B cell (primary cell): ENCODE measurements around the gene HHAT. TPM values are rescaled to one million over a fixed set of nuclear protein-coding genes. Genes with fewer than 3 reads are reported as not detected.

Experiments
- ATAC-seq: fragments of 200-7000 bp; cut with Tn5 transposase; one replicate; pipeline ENCODE4 v1.10.0; 2021; ENCODE audit warnings: low read depth, mild to moderate bottlenecking, moderate number of reproducible peaks, moderate library complexity
- CTCF ChIA-PET: fragments of 350-600 bp; sonication (Branson Sonifier 250); formaldehyde crosslinking; loops from one replicate; lab custom pipeline; 2021; ENCODE audit warnings: antibody characterized with exemption, inconsistent platforms; lab: Charles Lee
- POLR2A ChIA-PET: fragments of 350-600 bp; sonication (Branson Sonifier 250); formaldehyde crosslinking; loops from one replicate; lab custom pipeline; 2021; ENCODE audit warnings: antibody characterized with exemption; lab: Charles Lee
- DNase-seq: peaks from one replicate; pipeline ENCODE4 v3.0.0; 2013
- H2AFZ ChIP-seq: 2 replicates; pipeline ENCODE4 v1.6.1; 2012; ENCODE audit warnings: mild to moderate bottlenecking, low read depth, low read length; ENCODE audit not compliant: insufficient read depth, poor library complexity, severe bottlenecking
- H3K27ac ChIP-seq, 2 donors: 1 replicate in 1 of 2; 2 replicates in 1 of 2; pipeline ENCODE4 v1.5.1; 2012 to 2013; ENCODE audit warnings: low read length in 2 of 2, mild to moderate bottlenecking in 2 of 2, moderate library complexity in 1 of 2
- H3K27me3 ChIP-seq, 4 experiments: fragments of 200-600 bp in 1 of 4; sonication (generic) in 1 of 4; replicated peaks in 1 of 4; 1 replicate in 2 of 4; 2 replicates in 2 of 4; pipeline versions ENCODE4 v1.6.1 to v1.7.0; 2013 to 2016; ENCODE audit warnings: low read length in 3 of 4, mild to moderate bottlenecking in 2 of 4, mixed read lengths in 1 of 4, moderate library complexity in 1 of 4; ENCODE audit not compliant: insufficient read depth in 4 of 4, control insufficient read depth in 3 of 4; ENCODE audit errors: control extremely low read depth in 1 of 4
- H3K36me3 ChIP-seq, 2 experiments: replicated peaks in 1 of 2; 1 replicate in 1 of 2; 2 replicates in 1 of 2; pipeline versions ENCODE4 v1.6.1 to v1.7.1; 2013; ENCODE audit warnings: low read length in 1 of 2; ENCODE audit not compliant: insufficient read depth in 2 of 2, control insufficient read depth in 1 of 2; ENCODE audit errors: control extremely low read depth in 1 of 2, extremely low read depth in 1 of 2
- H3K4me1 ChIP-seq, 2 donors: fragments of 200-600 bp in 1 of 2; sonication (generic) in 1 of 2; 1 replicate in 1 of 2; 2 replicates in 1 of 2; pipeline versions ENCODE4 v1.5.1 to v1.6.1; 2013 to 2017; ENCODE audit warnings: low read length in 2 of 2; ENCODE audit not compliant: control insufficient read depth in 2 of 2, insufficient read depth in 2 of 2
- H3K4me2 ChIP-seq: replicated peaks from 2 replicates; pipeline ENCODE3; 2012; ENCODE audit warnings: mild to moderate bottlenecking, low read depth, low read length; ENCODE audit not compliant: poor library complexity, severe bottlenecking
- H3K4me3 ChIP-seq, 5 experiments: fragments of 200-600 bp in 1 of 5; sonication (generic) in 1 of 5; 1 replicate in 3 of 5; 2 replicates in 2 of 5; pipeline versions ENCODE4 v1.5.1 to v1.7.0; 2011 to 2016; ENCODE audit warnings: low read length in 4 of 5, mild to moderate bottlenecking in 4 of 5, low read depth in 2 of 5, control low read depth in 1 of 5, moderate library complexity in 1 of 5; ENCODE audit not compliant: insufficient read depth in 1 of 5; ENCODE audit errors: control extremely low read depth in 1 of 5, extremely low read depth in 1 of 5
- H3K79me2 ChIP-seq: fragments of 200-600 bp; sonication (generic); one replicate; pipeline ENCODE4 v1.6.0; 2016; ENCODE audit warnings: low read length; ENCODE audit not compliant: control insufficient read depth, insufficient read depth
- H3K9ac ChIP-seq: fragments of 200-600 bp; sonication (generic); 2 replicates; pipeline ENCODE4 v1.6.1; 2017; ENCODE audit warnings: mild to moderate bottlenecking, low read length, moderate library complexity
- H3K9me3 ChIP-seq, 3 donors: one replicate each; pipeline versions ENCODE4 v1.6.1 to v1.7.1; 2013; ENCODE audit warnings: low read length in 2 of 3; ENCODE audit not compliant: control insufficient read depth in 2 of 3, insufficient read depth in 1 of 3; ENCODE audit errors: control extremely low read depth in 1 of 3
- H4K20me1 ChIP-seq: 2 replicates; pipeline ENCODE4 v1.6.0; 2012; ENCODE audit warnings: mild to moderate bottlenecking, low read length; ENCODE audit not compliant: insufficient read depth, control insufficient read depth, poor library complexity, severe bottlenecking
- H3K27ac Mint-ChIP-seq: one replicate; pipeline ENCODE4 v1.8.0; 2021; ENCODE audit warnings: mixed read lengths
- H3K27me3 Mint-ChIP-seq: one replicate; pipeline ENCODE4 v1.8.0; 2021; ENCODE audit warnings: mixed read lengths
- H3K4me1 Mint-ChIP-seq: one replicate; pipeline ENCODE4 v1.8.0; 2021; ENCODE audit warnings: mixed read lengths
- H3K4me3 Mint-ChIP-seq: one replicate; pipeline ENCODE4 v1.8.0; 2021; ENCODE audit warnings: mixed read lengths
- H3K9me3 Mint-ChIP-seq: one replicate; pipeline ENCODE4 v1.8.0; 2022; ENCODE audit warnings: mixed read lengths; ENCODE audit not compliant: insufficient read depth
- EZH2 ChIP-seq: IDR thresholded peaks from 2 replicates; pipeline ENCODE4 v1.6.1; 2012; ENCODE audit warnings: borderline replicate concordance, low read depth, mild to moderate bottlenecking, moderate library complexity, low read length; ENCODE audit not compliant: insufficient read depth, poor library complexity, severe bottlenecking
- WGBS: methylation state at CpG from one replicate; pipeline ENCODE4 v1.1.5; 2013; ENCODE audit warnings: missing lambda C conversion rate; ENCODE audit not compliant: insufficient coverage; 5-methylcytosine and 5-hydroxymethylcytosine counted together
- intact Hi-C: fragments of 100-400 bp; cut with micrococcal nuclease; formaldehyde crosslinking; loops from one replicate; pipeline ENCODE4 v1.10.0; 2022
- polyA plus RNA-seq: library from polyadenylated mRNA; depleted of rRNA; stranded (reverse); fragments of >200 nt; gene quantifications from 2 replicates; pipeline ENCODE4 v1.2.3, GENCODE V29; 2012
- total RNA-seq, 2 donors: library from RNA; stranded (reverse); fragments of 120-200 nt in 1 of 2; gene quantifications; 1 replicate in 1 of 2; 2 replicates in 1 of 2; pipeline versions ENCODE4 v1.2.3 to v1.2.4, GENCODE V29; 2013 to 2022
- TF ChIP-seq, protein P1 (sequence below): fragments of 200-600 bp; IDR thresholded peaks from one replicate; pipeline ENCODE4 v1.8.0; 2022; ENCODE audit warnings: antibody characterized with exemption, mild to moderate bottlenecking

The HHAT gene
- total and polyA plus RNA-seq, 2 donors (not counting 1 experiment from before 2014, with no cell fraction given), result 4.0 to 28.2 TPM

DNA sequence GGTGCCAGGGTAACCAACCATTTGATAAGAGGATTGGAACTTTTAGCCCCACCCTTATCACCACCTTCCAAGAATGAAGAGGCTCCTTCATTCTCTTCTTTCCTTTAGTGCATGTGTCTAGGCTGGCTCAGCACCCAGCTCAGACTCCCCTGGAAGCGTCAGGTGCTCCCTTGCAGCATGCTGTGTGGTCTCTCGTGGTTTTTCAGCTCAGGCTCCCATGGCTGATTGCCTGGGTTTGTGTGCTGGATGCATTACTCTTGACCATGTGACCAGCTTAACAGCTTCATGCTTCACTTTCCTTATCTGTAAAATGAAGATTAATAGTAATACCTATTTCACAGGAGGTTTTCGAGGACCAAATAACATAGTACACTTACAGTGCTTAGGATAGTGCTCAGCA lies 198.4 kb downstream of the HHAT start:
- Mint-ChIP-seq H3K9me3 (no peaks in the 10 kb centered on the region), H3K27ac (no peak overlapping the region), H3K27me3 (no peaks in the 10 kb centered on the region), H3K4me1 (no peaks in the 10 kb centered on the region), H3K4me3 (no peak overlapping the region)
- intact Hi-C loops, result no loop called here
- Histone ChIP-seq H3K4me1 (no peaks in the 10 kb centered on the region), H4K20me1 (no peaks in the 10 kb centered on the region), H3K4me3 (no peak overlapping the region), H3K9ac (no peak overlapping the region), H3K36me3 (no peaks in the 10 kb centered on the region), H3K79me2 (no peaks in the 10 kb centered on the region), H3K27me3 (no peaks in the 10 kb centered on the region), H3K9me3 (no peaks in the 10 kb centered on the region), H2AFZ (no peak overlapping the region), H3K27ac (no peak overlapping the region), H3K4me2 (no peak overlapping the region)
- TF ChIP-seq EZH2, result no peak
- TF ChIP-seq, protein P1, sequence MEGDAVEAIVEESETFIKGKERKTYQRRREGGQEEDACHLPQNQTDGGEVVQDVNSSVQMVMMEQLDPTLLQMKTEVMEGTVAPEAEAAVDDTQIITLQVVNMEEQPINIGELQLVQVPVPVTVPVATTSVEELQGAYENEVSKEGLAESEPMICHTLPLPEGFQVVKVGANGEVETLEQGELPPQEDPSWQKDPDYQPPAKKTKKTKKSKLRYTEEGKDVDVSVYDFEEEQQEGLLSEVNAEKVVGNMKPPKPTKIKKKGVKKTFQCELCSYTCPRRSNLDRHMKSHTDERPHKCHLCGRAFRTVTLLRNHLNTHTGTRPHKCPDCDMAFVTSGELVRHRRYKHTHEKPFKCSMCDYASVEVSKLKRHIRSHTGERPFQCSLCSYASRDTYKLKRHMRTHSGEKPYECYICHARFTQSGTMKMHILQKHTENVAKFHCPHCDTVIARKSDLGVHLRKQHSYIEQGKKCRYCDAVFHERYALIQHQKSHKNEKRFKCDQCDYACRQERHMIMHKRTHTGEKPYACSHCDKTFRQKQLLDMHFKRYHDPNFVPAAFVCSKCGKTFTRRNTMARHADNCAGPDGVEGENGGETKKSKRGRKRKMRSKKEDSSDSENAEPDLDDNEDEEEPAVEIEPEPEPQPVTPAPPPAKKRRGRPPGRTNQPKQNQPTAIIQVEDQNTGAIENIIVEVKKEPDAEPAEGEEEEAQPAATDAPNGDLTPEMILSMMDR, result no peak
- ATAC-seq, result no peak
- POLR2A ChIA-PET, result no interaction called here
- no peak for DNase-seq
- CTCF ChIA-PET, result no interaction called here
- WGBS, result 85% methylated on average over 2 of the region's 3 CpGs

DNA sequence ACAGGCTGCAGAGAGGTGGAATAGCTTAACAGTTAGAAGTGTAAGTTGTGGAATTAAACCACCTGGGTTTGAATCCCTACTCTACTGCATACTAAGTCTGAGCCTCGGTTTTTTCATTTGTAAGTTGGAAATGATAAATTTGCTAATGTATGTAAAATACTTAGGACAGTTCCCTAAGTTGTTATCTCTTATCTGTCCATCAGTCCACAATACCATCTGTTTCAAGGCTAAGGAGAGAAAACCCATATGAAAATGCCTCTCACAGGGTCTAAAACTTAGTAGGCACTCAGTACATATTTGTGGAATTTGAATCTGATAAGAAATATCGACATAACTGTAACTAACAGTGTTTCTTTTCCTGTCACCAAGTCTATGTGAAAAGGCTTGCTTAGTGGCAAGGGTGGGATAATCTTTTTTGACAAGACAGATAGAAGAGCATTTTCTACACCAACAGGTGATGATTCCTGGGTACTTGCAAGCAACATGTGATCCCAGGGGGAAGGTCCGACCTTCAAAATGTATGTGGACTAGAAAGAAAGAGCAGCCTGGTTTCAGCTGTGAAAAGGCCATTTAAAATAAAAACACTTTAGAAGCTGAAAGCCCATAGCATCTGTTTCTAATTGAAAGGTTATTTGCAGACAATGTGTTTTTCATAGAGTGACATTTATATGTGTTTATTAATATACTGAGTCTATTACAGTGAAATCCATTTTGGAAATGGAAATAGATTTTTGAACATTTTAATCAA lies 202.9 kb downstream of the HHAT start:
- ATAC-seq (no peak), DNase-seq (no peak)
- Mint-ChIP-seq H3K27me3 (no peaks in the 10 kb centered on the region), H3K4me1 (no peaks in the 10 kb centered on the region), H3K27ac (no peak overlapping the region), H3K4me3 (no peak overlapping the region), H3K9me3 (no peaks in the 10 kb centered on the region)
- TF ChIP-seq, protein P1, result no peak
- TF ChIP-seq EZH2, result no peak
- H2AFZ ChIP-seq, result no peak overlapping the region
- no peaks in the 10 kb centered on the region for H3K9me3 ChIP-seq
- no peaks in the 10 kb centered on the region for H3K27me3 ChIP-seq
- no peaks in the 10 kb centered on the region for H3K79me2 ChIP-seq
- WGBS, result 100% methylated on average over 1 of the region's 3 CpGs
- no peak overlapping the region for H3K4me3 ChIP-seq
- no peak overlapping the region for H3K27ac ChIP-seq
- no peaks in the 10 kb centered on the region for H3K36me3 ChIP-seq
- no peaks in the 10 kb centered on the region for H3K4me1 ChIP-seq
- ChIA-PET POLR2A (no interaction called here), CTCF (no interaction called here)
- no peak overlapping the region for H3K9ac ChIP-seq
- no peak overlapping the region for H3K4me2 ChIP-seq
- no peaks in the 10 kb centered on the region for H4K20me1 ChIP-seq
- intact Hi-C loops, result no loop called here
